CD4-positive, alpha-beta T cell treated with Interleukin-4 for 1 hour (primary cell): ENCODE data around the gene JCAD.
"Not testable (repeated sequence)": the region's sequence is repeated elsewhere in the genome, so short reads cannot be mapped to it uniquely, and the experiment has no call there.

Source experiments
- DNase-seq, 2 donors: peaks; one replicate each; pipeline ENCODE4 v3.0.0-alpha.2; 2020 to 2022

The JCAD gene

DNA sequence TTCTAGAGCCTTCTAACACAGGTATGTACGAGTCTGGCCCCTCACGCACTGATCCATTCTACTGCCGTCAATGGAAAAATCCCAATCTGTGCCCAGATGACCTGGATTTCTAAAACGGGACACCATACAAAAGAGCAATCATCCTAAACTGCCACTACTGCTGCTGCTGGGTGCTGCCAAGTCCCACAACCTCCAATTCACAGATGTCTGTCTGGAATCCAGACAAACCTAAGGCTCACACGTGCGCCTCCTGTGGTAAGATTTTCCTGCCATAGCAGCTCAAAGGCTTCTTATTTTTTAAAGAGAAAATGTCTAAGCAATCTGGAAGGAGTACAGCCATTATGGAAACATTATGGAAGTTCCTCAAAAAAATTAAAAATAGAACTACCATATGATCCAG is 40.9 kb downstream of the JCAD start:
- DNase-seq, result no peak

DNA sequence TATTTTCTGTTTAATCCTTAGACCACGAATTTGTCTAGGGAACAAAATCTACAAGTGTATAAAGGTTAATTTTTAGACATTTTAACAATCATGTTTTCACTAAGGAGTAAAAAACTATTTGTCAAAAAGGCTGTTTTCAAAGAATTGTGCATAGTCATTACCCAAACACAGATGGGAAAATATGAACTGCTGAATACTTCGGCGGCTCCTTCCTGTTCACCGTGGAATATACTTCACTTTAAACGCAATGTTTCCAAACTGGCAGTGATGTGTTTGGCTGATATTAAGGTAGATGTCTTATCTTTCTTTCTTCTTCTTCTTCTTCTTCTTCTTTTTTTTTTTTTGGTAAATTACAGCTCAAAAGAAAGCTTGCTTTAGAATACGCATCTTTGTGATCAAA is 41.4 kb downstream of the JCAD start:
- DNase-seq, result no peak

DNA sequence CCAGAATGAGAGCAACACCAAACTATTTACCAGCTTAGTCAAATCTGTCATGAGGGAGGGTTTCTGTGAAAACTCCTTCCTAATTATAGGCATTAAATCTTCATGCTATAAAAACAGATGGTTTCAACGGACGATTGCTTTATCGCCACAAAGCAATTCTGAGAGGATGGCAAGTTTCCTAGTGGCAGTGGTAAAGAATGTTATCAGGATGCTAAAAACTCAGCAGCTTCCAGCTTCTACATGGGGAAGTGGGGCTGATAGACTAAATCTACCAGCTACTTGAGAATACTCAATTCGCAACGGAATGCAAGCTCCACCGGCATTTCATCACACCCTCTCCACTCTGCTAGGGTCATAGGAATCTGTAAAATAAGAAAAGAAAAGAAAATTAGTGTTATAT is 41.8 kb downstream of the JCAD start:
- no peak for DNase-seq

DNA sequence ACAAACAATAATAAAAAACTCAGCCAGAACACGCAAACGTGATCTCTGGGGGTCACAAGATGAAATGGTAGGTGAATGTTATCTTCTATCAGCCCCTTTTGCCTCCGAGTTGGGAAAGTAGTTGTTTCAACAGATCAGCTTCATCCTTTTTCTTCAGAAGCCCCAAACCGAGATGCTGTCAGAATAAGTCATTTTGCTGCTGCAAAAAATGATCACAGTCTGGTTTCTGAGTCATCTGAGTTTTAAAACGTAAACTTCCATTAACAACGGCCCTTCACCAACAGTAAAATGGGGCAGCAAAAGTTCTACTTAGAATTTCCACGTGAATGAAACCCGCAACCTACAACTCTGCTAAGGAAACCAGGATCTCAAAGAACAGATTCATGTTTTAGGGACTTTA is 44.9 kb downstream of the JCAD start:
- no peak for DNase-seq

DNA sequence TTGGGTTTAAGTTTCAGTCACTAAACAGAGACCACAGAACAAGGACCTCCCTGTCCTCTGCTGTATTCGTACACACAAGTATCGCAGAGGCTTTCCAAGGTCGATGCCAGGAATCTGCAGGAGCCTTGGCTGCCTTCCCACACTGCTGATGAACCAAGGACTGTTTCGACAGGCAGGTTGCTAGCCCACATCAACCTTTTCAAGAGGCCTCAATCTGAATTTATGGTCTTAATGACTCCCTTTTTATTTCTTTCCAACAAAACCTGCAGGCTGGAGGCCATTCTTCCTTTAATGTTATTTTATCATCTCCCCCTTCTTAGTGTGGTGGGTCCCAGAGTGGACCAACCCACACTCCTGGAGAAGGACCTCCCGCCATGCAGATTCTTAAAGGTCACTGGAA is 45.6 kb downstream of the JCAD start:
- DNase-seq, result no peak

DNA sequence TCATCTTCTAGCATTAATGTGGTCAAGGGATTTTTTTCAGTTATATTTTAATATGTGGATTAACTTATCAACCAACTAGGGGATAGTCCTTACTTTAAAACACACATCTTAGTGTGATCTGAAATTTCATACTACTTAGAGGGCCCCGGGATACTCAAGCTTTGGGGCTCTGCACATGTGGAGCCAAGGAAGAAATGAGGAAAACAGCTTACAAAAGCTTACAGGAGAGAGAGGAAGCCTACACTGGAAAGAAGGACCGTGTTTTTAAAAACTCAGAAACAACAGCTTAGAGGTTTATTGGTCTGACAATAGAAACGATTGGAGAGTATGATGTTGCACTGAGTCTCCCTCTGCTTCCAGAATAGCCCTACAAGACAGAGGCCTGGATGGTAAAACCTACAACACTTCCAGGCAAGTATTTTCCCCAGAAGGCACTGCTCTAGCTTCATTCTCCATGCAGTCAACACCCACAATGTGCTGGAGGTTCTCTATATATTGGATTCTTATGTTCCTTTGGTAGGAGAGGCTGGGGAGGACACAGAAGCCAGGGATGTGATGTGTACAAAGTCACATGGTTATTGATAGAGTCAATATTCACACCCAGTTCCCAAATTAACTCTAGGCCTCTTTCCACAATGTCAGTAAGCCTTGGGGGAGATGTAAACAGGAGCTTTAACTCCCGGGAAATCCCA is 47.3 kb downstream of the JCAD start:
- DNase-seq, result no peak

DNA sequence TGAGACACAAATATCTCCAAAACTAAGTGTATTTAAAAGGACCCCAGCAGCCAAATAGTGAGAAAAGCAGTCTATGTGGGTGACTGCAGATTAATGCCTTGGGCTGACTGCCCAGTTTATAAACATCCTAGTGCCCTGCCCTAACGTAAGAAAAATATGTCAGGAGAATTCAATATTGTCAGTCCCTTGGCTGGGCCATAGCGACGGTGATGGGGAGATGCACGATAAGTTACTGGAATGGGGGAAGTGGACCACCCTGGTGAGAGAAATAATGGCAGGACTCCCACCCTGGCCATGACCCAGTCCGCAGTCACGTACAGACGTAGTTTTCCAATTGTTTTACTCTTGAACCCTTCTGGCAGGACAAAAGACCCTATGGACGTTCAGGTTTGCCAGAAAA is 48.0 kb downstream of the JCAD start:
- DNase-seq, result no peak

DNA sequence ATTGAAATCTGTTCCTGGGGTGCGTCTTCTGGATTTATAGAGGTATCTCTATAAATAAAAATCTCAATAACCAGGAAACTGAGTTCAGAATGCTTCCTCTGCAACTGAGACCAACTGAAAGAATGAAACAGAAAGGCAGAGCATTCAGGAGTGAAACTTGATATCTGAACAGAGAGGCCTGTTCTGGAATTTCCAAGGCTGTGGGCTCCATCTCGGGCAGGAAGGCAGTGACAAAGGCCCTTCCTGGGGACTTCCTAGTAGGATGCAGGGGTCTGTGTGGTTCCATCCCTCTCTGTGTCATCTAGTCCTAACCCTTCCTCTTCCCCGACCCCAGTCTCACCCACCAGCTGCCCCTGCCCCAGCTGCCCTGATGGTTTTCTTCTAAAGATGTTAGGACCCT is 52.0 kb downstream of the JCAD start:
- DNase-seq, result no peak

DNA sequence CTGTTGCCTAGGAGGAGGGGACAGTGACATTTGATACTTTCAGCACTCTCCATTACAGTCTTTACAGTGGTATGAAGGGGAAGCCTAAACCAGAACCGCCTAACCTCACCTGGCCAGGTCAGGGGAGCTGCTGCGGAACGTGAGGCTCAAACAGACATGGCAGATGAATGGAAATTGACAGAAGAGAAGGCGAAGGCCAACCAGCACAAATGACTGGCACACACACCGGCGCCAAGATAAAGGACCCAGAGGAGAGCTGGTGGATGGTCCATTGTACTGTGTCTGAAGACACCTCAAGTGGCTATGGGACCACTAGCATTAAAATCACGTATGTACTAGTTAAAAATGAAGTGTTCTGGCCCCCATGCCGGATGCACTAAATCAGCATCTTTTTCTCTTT is 53.0 kb downstream of the JCAD start:
- DNase-seq, result no peak

DNA sequence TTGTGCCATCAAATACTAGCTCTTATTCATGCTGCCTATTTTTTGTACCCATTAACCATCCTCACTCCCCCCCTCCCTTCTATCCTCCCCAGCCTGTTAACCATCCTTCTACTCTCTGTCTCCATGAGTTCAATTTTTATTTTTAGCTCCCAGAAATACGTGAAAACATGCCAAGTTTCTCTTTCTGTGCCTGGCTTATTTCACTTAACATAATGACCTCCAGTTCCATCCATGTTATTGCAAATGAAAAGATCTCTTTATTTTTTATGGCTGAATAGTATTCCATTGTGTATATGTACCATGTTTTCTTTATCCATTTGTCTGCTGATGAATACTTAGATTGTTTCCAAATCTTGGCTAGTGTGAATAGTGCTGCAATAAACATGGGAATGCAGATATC is 54.3 kb downstream of the JCAD start:
- not testable (repeated sequence) for DNase-seq

DNA sequence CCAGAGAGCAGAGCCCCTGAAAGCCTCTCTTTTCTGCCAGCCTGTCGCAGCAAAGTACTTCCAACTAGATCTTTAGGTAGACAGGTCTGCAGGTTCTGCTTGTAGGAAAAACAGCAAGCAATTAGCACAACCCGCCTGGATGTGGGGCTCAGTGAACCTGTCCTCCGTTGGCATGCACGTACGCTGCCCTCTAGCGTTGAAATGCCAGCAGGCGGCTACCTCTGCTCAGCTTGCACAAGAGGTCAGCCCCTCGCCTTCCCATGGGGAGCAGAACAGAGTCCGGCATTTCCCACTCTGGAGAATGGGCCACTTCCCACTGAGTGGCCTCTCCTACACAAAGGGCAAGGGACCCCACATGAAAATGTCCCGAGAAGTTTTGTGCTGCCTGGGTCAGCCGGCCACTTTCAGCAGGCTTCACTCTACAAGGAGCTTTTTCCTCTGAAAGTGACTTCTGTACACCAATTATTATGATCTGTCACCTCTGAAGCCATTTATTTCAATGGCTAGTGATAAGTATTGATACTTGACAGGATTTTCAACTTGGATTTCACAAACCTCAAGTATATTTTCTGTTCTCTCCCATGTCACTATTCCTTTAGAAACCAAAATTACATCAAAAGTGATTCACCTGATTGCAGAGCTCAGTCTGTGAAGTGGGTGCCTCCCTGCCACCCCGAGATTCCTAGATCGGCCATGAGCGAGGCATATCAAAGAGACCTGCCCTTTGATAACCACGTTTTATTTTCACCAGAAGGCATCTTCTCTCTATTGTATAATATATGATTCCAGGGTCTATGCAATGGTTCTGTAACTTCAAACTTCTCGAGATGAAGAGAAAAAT is 56.7 kb downstream of the JCAD start:
- peak; percentile 52 for DNase-seq

DNA sequence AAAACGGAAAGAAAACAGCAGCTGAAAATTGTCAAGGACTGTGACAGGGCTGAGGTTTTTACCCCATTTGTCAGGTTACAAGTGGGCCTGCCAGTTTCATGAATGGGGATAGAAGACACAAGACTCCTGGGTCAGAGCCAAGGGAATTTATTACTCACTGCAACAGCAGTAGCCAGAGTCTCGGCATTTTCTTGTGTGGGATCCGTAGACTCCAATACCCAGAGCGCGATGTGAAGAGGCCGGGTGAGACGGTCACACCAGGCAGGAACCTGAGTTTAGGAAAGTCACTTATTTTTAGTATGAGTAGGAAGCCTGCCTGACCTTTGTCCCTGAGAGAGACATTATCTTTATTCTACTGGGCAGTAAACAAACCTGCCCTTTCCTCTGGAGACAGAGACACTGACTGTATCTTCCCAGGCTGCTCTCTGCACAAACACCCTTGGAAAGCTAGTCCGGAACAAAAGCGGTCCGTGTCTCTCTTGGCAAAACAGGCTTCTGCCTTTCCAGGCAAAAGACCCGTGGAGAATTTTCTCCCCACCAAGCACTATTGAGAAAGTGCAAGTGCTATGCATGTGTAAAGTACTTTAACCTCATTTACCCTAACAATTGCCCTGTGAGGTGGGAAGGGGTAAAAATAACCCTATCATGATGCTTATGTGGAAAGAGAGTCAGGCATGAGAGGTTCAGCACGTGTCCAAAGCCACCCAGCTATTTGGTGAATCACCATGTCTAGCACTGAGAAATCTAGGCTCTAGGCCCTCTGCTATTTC is 58.4 kb downstream of the JCAD start:
- DNase-seq, result no peak

DNA sequence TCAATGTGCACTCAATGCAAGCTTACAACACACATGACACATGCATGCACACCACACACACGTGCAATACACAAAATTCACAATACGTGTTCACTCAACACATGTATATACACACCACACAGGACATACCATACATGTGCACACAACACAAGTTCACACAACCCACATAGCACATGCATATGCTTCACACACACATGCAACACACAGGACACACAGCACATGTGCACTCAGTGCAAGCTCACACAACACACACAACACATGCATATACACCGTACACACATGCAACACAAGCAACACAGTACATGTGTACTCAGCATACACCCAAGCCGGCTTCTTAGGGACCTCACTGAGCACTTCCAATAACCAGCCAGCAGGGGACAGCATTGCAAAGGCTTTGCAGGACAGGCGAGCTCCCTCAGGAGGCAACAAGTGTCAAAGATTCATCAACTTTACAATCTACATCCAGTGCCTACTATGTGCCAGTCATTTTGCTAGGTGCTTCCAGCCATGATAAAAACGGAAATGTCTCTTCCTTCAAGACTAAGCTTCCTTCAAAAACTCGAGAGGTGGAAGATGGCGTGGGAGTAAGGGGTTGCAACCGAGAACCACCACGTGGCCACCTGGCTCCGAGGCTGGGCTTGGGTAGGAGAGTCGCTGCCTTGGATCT is 61.1 kb downstream of the JCAD start:
- peak; percentile 76 to 77 for DNase-seq

DNA sequence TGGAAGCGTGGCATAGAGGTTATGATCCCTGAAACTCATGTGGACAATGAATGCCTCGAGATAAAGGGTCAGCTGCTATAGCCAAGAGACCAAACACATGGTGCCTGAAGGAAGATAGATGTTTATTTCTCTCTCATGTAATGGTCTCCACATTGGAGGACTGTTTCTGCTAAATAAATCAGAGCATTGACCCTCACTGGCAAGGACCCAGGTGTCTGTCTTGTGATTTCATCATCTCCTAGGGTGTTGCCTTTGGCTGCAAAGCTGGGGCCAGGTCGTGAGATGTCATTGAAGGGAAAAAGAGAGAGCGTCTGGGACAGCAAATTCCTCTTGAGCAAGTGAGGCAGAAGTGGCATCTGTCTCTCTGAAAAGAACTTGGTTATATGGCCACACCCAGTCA is 64.6 kb downstream of the JCAD start:
- DNase-seq, result no peak

DNA sequence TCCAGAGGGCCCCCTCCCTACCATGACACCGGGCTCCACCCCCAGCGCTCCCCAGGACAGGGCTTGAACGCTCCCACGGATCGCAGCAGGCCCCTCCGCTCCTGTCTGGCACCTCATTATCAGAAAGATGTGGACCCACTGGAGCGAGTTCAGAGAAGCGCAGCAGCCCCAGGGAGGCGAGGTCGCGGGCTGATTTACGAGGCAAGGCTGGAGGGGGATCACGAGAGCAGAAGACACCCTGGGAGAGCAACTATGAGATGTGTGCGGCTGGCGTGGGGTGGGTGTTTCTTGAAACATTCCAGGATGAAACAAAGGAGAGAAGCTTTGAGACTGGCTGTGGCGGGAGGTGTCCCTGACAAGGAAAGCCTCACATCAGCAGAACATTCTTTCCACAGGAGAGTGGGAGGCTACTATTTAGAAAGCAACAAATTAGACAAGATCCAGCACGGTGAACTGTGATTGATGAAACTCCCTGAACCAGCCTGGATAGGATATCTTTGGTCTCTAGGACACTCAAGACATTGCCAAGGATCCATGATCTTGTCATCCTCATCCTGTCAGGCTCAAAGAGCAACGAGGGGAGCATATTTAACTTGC is 66.0 kb downstream of the JCAD start:
- DNase-seq, result no peak

DNA sequence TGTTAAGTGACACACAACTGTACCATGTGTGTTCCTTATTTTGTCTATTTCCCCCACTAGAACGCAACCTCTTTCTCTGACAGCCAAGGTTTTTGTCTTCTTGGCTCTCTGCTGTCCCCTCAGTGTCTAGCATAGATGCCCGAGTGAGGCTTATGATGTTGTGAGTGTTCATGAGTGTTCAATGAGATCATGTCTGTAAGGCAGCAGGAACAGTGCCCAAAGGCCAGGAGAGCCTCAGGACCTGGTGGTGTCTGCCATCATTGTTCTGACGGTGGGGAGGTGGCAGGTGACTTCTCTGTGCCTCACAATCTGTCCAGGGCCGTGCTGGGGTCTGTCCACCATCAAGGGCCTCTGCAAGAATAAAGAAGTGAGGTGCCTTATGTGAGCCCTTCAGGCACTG is 66.5 kb downstream of the JCAD start:
- no peak for DNase-seq

DNA sequence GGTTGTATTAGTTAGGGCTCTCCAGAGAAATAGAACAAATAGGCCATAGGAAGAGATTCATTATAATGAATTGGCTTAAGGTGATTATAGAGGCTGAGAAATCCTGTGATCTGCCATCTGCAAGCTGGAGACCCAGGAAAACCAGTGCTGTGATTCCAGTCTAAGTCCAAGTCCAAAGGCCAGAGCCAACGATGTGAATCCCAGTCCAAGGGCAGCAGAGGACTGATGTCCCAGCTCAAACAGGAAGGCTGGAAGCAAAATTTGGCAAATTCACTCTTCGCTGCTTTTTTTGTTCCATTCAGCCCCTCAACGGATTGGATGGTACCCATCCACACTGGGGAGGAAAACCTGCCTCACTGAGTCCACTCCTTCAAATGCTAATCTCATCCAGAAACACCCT is 68.0 kb downstream of the JCAD start:
- DNase-seq, result no peak

DNA sequence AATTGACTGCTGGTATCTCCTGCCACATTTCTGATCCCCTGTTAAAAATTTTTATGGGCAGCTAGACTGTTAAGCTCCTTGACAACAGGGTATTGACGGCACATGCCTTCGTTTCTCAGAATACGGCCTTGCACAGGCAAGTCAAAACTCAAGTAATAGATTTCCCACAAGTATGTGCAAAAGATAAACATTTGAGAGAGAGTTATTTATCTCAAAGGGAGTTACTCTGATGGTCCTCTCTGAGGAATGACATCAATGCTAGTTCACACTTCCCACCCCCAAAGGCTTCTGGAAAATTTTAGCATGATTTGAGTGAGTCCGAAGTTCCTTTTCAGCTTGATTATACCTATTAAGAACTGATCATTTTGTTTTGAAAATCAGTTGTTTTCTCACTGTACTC is 71.9 kb downstream of the JCAD start:
- DNase-seq, result no peak

DNA sequence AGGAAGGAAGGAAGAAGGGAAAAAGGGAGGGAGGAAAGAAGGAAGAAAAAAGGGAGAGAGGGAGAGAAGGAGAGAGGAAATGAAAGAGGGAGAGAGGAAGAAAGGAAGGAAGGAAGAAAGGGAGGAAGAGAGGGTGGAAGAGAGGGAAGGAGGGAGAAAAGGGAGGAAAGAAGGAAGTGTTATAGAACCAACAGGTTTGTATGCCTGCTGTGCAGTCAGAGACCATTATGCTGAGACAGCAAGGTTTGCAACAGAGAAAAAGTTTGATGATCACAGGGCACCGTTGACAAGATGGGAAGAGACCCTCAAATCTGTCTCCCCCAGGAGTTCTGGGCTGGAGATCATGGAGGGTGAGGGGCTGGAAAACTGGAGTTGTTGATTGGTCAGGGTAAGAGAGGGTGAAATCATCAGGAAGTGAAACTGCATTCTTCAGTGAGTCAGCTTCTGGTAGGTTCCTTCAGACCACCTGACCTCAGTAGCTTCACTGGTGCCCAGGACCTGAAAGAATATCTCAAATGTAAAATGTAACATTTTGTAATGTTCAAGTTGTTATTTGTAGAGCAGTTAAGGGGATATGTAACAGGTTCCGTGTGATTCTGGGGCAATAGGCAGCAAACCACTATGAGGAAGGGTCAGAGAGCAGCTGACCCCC is 76.3 kb downstream of the JCAD start:
- no peak for DNase-seq

DNA sequence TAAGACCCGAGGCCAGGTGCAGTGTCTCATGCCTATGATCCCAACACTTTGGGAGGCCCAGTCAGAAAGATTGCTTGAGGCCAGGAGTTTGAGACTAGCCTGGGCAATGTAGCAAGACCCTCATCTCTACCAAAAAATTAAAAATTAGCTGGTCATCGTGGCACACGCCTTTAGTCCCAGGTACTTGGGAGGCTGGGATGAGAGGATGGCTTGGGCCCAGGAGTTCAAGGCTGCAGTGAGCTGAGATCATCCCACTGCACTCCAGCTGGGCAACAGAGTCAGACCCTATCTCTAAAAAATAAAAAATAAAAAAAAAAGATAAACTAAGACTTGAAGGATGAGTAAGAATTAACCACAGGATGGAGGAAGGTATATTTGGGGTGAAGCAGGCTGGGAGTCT is 77.9 kb downstream of the JCAD start:
- DNase-seq, result no peak

DNA sequence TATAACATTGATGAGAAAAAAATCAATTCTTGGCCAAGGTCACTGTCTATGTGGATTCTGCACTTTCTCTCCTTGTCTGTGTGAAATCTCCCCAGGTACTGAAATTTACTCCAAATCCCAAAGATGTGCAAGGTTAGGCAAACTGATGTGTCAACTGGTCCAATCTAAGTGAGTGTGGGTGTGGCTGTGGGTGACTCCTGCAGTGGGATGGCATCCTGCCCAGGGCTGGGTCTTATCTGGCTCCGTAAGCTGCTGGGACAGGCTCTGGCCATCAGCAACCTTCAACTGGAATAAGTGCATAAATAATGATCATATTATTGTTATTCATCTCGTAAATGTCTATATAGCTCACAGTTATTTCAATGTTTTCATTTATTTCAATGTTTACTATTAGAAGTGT is 79.3 kb downstream of the JCAD start:
- DNase-seq, result no peak

DNA sequence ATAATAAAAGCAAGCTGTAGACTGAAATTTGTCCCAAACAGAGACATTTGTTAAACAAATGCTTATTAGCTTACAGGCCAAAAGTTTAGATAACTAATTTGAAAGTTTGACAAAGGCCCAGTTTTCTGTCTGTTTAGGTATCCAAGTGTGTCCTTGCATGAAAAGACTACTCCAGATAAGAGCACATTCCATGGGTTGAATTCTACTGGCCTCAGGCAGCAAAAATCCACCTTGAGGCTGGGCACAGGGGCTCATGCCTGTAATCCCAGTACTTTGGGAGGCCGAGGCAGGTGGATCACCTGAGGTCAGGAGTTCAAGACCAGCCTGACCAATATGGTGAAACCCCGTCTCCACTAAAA is 80.0 kb downstream of the JCAD start:
- DNase-seq, result not testable (repeated sequence)
